Transverse colon (tissue), 4 donors: ENCODE results near the gene CYB5D1.

Experiments used
- CTCF ChIP-seq, 5 experiments: fragments of 200-600 bp in 3 of 5; fragments of 450-650 bp in 2 of 5; sonication (generic) in 3 of 5; IDR thresholded peaks; 1 replicate in 2 of 5; 2 replicates in 3 of 5; pipeline ENCODE4 v1.5.1; 2016 to 2017; ENCODE audit warnings: antibody characterized with exemption in 5 of 5, inconsistent platforms in 3 of 5, mild to moderate bottlenecking in 2 of 5, moderate library complexity in 1 of 5
- EP300 ChIP-seq: sonication (generic); formaldehyde crosslinking; IDR thresholded peaks from one replicate; pipeline ENCODE4 v1.6.1; 2017; ENCODE audit warnings: antibody characterized with exemption, low read depth
- POLR2AphosphoS5 ChIP-seq, 3 donors: sonication (generic); formaldehyde crosslinking; IDR thresholded peaks; one replicate each; pipeline ENCODE4 v1.6.1; 2016; ENCODE audit warnings: antibody characterized with exemption in 3 of 3

- no peak for TF ChIP-seq CTCF (IDR thresholded peaks at IDR 0.05)
- TF ChIP-seq EP300 = no peak
- TF ChIP-seq POLR2AphosphoS5 (IDR thresholded peaks at IDR 0.05) = no peak
Observed at GRCh38 chr17:7886227-7887037, 28.6 kb downstream of the CYB5D1 start.
